Upper lobe of left lung (tissue), 6 donors: ENCODE results near the gene SREBF1. TPM values are rescaled to one million over a fixed set of nuclear protein-coding genes. Genes with fewer than 3 reads are reported as not detected.

ENCODE experiments used
- ATAC-seq, 2 donors: fragments of 200-7000 bp; cut with Tn5 transposase; one replicate each; pipeline ENCODE4 v1.9.1; 2022; ENCODE audit warnings: mild to moderate bottlenecking in 2 of 2, moderate library complexity in 2 of 2; ENCODE audit not compliant: low FRiP score in 2 of 2
- DNase-seq, 2 donors: peaks; one replicate each; pipeline ENCODE4 v3.0.0-alpha.2; 2019 to 2020
- H3K27ac ChIP-seq, 4 donors: fragments of 200-600 bp; sonication (generic); one replicate each; pipeline ENCODE4 v1.5.1; 2016 to 2019
- H3K27me3 ChIP-seq, 4 donors: fragments of 200-600 bp; sonication (generic); one replicate each; pipeline ENCODE4 v1.5.1; 2017 to 2019
- H3K36me3 ChIP-seq, 4 donors: fragments of 200-600 bp; sonication (generic); one replicate each; pipeline ENCODE4 v1.5.1; 2016 to 2019
- H3K4me1 ChIP-seq, 4 donors: fragments of 200-600 bp; sonication (generic); one replicate each; pipeline ENCODE4 v1.5.1; 2018 to 2019
- H3K4me3 ChIP-seq, 4 donors: fragments of 200-600 bp; sonication (generic); one replicate each; pipeline ENCODE4 v1.5.1; 2017 to 2019; ENCODE audit warnings: mild to moderate bottlenecking in 2 of 4, moderate library complexity in 1 of 4
- H3K9me3 ChIP-seq, 4 donors: fragments of 200-600 bp; sonication (generic); one replicate each; pipeline ENCODE4 v1.5.1; 2018 to 2019
- EP300 ChIP-seq, 4 donors: sonication (generic); formaldehyde crosslinking; IDR thresholded peaks; one replicate each; pipeline ENCODE4 v1.5.1; 2017; ENCODE audit warnings: antibody characterized with exemption in 4 of 4, control low read depth in 2 of 4
- POLR2A ChIP-seq, 4 donors: fragments of 450-650 bp; IDR thresholded peaks; one replicate each; pipeline ENCODE4 v1.5.1; 2016 to 2017; ENCODE audit warnings: antibody characterized with exemption in 4 of 4, mild to moderate bottlenecking in 2 of 4
- POLR2AphosphoS5 ChIP-seq, 2 donors: sonication (generic); formaldehyde crosslinking; IDR thresholded peaks; one replicate each; pipeline ENCODE4 v1.5.1; 2017; ENCODE audit warnings: antibody characterized with exemption in 2 of 2
- WGBS, 2 donors: methylation state at CpG; one replicate each; pipeline ENCODE4 v1.1.5; 2017 to 2018; 5-methylcytosine and 5-hydroxymethylcytosine counted together
- small RNA-seq, 4 donors: library from RNA; depleted of rRNA; stranded (forward); fragments of <200 nt; gene quantifications; one replicate each; pipeline ENCODE3, GENCODE V24; 2016
- total RNA-seq, 6 donors: library from RNA; depleted of rRNA in 4 of 6; stranded (reverse); fragments of >200 nt in 4 of 6; gene quantifications; one replicate each; pipeline versions ENCODE4 v1.1.0 to v1.2.1, GENCODE V29; 2016 to 2021
- TF ChIP-seq, protein P1 (sequence below), 6 experiments: fragments of 450-650 bp in 4 of 6; fragments of 200-600 bp in 2 of 6; sonication (generic) in 2 of 6; IDR thresholded peaks; one replicate each; pipeline ENCODE4 v1.5.1; 2016 to 2019; ENCODE audit warnings: antibody characterized with exemption in 6 of 6
- donor health status: DM: no; HTN: no; CAD: no; lungs with moderate emphysema.
- donor health status: DM: no; HTN: yes; CAD: no; lungs with severe emphysema.

SREBF1 gene
- total RNA-seq, 6 donors from 2014 or later, result 64.2 to 579 (median 123) TPM

DNA sequence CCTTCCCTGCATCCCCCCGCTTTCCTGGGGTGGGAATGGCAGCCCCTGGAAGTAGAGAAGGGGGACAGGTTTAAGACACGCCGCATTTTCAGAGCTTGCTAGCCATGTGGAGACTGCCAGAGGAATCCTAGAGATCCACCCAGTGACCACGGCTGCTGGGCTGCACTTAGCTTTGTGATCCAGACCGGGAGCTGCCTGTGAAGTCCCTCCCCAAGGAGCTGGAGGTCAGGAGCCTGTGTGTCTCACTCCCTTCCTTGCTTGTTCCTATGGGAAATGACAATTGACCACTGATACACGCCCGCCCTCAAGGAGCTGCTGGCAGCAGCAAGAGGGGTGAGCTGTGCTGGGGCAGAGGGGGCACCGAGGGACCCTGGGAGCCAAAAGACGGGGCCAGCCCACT, 73.7 kb downstream of the SREBF1 start:
- Histone ChIP-seq H3K4me3 (no peak overlapping the region), H3K9me3 (no peaks in the 10 kb centered on the region), H3K27me3 (no peaks in the 10 kb centered on the region), H3K4me1 (peaks cover 2 to 5% (median 4%) of the 10 kb centered on the region in 4 donors), H3K27ac (no peak overlapping the region), H3K36me3 (peaks cover 0 to 8% (median 3%) of the 10 kb centered on the region in 4 donors)
- TF ChIP-seq EP300 (IDR thresholded peaks at IDR 0.05) (no peak), POLR2AphosphoS5 (IDR thresholded peaks at IDR 0.05) (no peak), POLR2A (IDR thresholded peaks at IDR 0.05) (no peak)
- TF ChIP-seq, protein P1, sequence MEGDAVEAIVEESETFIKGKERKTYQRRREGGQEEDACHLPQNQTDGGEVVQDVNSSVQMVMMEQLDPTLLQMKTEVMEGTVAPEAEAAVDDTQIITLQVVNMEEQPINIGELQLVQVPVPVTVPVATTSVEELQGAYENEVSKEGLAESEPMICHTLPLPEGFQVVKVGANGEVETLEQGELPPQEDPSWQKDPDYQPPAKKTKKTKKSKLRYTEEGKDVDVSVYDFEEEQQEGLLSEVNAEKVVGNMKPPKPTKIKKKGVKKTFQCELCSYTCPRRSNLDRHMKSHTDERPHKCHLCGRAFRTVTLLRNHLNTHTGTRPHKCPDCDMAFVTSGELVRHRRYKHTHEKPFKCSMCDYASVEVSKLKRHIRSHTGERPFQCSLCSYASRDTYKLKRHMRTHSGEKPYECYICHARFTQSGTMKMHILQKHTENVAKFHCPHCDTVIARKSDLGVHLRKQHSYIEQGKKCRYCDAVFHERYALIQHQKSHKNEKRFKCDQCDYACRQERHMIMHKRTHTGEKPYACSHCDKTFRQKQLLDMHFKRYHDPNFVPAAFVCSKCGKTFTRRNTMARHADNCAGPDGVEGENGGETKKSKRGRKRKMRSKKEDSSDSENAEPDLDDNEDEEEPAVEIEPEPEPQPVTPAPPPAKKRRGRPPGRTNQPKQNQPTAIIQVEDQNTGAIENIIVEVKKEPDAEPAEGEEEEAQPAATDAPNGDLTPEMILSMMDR (IDR thresholded peaks at IDR 0.05), result no peak
- DNase-seq, result no peak
- peak in 1 of 2 donors; percentile 33 for ATAC-seq
- WGBS, 2 donors, result 76 to 79% methylated on average over 9 of the region's 9 CpGs

DNA sequence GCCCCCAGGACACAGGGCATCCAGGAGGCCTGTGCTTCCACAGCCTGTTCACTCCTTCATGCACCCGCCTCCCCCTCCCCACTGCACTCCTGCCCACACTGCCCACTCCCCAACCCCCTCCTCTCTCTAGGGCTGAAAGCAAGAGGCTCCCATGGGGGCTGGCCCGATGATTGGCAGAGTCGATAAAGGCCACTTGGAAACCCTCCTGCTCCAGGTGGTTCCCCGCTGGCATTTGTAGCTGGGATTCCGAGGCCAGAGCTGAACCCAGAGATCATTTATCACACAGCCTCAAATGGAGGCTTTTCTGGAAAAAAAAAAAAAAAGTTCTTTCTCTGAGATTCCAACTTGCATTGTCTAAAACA, 74.1 kb downstream of the SREBF1 start:
- 80 to 91% methylated on average over 4 to 5 of the region's 5 CpGs for WGBS, 2 donors
- no peaks in the 10 kb centered on the region for H3K9me3 ChIP-seq
- ATAC-seq (no peak), DNase-seq (no peak)
- no peak for TF ChIP-seq EP300 (IDR thresholded peaks at IDR 0.05)
- H3K4me3 ChIP-seq, result no peak overlapping the region
- peaks cover 0 to 8% (median 3%) of the 10 kb centered on the region in 4 donors for H3K36me3 ChIP-seq
- no peaks in the 10 kb centered on the region for H3K27me3 ChIP-seq
- peaks cover 0 to 6% (median 1%) of the 10 kb centered on the region in 4 donors for H3K4me1 ChIP-seq
- H3K27ac ChIP-seq, result no peak overlapping the region

Small RNA genes within 50 kb of the gene (small RNA-seq; reads per million reads assigned to genes)
- gene MIR33B (0.39 to 3.0 (median 0.50) reads per million in 4 donors), gene MIR6777 (0.18 to 0.57 (median 0.41) reads per million in 4 donors)

Other genes starting within 250 kb of the SREBF1 start
- 10 to 100 TPM; 16.6 to 44.9 (median 32.2) TPM for gene PEMT, start 245.3 kb downstream of the SREBF1 start, total RNA-seq
- 10 to 100 TPM; 33.8 to 76.6 (median 41.2) TPM for gene RAI1, start 155.5 kb downstream of the SREBF1 start, total RNA-seq
- gene TOM1L2, start 135.4 kb upstream of the SREBF1 start, total RNA-seq, result 100 to 1,000 TPM in 1 of 6 donors, 10 to 100 TPM in 5; 54.2 to 134 (median 72.9) TPM
- gene DRC3, start 135.9 kb upstream of the SREBF1 start, total RNA-seq, result 10 to 100 TPM in 4 of 6 donors, 1 to 10 TPM in 2; 1.5 to 46.2 (median 11.4) TPM
- 10 to 100 TPM; 19.2 to 68.1 (median 30.7) TPM for gene ATPAF2, start 202.2 kb upstream of the SREBF1 start, total RNA-seq
- 10 to 100 TPM in 3 of 6 donors, 1 to 10 TPM in 3; 6.3 to 17.1 (median 9.8) TPM for gene GID4, start 202.4 kb upstream of the SREBF1 start, total RNA-seq